HG03066 (cell line): ENCODE data around the gene PDE6A.
"Not testable (repeated sequence)": the region's sequence is repeated elsewhere in the genome, so short reads cannot be mapped to it uniquely, and the experiment has no call there.

Experiments
- ATAC-seq: cut with Tn5 transposase; IDR thresholded peaks from one replicate; pipeline ENCODE4 v1.9.1; 2021; ENCODE audit warnings: low read depth; ENCODE audit not compliant: unreplicated experiment

The PDE6A gene

DNA sequence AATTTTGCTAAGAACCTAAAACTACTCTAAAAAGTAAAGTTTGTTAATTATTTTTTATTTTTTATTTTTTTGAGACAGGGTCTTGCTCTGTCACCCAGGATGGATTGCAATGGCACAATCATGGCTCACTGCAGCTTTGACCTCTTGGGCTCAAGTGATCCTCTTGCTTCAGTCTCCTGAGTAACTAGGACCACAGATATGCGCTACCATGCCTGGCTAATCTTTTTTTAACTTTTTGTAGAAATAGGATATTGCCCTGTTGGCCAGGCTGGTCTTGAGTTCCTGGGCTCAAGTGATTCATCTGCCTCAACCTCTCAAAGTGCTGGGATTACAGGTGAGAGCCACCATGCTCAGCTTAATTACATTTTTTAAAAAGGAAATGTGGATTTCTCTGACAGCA lies 45.8 kb downstream of the PDE6A start:
- ATAC-seq, result no peak

DNA sequence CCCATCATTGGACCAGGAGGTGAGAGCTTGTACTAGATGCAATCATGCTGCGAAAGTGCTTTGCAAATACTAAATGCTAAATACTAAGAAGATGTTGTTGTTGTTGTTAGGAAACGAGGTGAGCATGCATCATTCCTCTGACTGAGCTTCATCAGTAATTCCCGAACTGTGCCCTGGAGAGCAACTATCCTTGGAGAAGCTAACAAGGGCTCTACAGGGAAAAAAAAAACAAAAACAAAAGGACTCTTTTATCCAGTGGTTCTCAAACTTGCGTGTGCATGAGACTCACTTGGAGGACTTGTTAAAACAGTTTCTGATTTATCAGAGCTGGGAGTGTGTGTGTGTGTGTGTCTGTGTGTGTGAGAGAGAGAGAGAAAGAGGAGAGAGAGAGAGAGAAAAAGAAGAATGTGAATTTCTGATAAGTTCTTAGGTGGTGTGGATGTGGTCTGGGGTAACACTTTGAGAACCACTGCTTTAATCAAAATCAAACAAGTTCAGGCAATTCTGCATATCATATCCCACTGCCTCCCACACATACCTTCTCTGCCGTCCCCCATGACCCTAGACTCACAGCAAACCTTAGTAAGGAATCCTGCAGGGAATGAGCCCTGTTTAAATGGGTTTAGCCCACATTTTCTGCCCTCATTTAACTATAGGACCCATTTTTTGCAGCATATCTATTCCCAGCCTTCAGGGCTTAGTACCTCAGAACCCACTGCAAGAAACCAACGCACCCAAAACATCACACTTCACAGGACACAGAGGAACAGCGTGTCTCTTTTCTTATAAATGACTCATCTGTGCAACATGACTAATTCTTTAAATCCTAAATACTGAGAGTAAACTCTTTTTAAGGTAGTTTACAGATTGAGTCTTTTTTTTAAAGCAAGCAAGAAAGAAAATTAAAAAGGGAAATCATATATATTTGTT lies 48.9 kb downstream of the PDE6A start:
- no peak for ATAC-seq

DNA sequence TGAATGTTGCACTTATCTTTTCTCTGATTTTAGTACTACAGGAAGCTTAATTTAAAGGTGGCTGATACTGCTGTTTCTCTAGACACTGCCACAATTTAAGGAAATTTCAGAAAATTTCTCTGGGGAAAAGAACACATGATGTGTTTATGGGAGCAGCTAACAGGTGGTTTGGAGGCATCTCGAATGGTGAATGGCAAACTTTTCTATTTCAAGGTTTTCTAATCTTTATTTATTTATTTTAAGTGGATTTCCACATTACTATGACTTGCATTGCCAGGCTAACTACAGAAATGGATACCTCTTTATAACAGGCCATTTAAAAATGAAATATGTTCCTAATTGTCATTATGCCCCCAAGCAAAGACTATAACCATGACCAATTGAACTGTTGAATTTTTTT lies 50.4 kb downstream of the PDE6A start:
- ATAC-seq, result no peak

DNA sequence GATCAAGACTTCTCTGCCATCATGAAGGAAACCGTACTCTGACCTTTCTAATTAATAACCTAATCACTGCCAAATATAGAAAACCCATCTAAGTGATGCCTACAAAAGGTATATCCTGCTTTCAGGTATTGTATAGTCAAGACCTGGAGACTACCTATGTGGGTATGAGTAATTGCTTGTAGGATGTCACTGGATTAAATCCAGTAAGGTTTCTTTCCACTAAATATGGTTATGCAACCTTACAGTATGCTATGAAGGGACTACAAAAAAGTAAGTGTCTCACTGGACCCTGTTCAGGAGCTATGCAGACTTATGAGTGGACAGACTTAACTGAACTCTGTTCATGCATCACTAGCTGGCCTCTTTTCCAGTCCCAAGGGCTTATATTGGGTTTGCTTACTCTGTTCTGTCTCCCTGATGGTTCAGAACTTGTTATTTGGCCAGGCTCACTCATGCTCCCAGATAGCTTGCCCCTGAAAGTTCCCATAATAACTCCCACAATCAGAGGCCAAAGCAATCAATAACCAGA lies 51.1 kb downstream of the PDE6A start:
- no peak for ATAC-seq

DNA sequence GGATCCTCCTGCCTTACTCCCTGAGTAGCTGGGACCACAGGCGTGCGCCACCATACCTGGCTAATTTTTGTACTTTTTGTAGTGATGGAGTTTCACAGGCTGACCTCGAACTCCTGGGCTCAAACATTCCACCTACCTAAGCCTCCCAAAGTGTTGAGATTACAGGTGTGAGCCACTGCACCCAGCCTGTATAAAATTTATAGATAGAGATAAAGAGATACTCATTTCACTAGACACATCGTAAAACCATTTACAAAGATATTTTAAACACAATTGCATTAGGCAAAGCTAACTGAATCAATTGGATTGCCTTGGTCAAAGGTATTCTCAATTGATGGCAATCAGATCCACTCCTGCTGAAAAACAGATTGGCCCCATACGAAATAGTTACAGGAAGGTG lies 52.0 kb downstream of the PDE6A start:
- no peak for ATAC-seq

DNA sequence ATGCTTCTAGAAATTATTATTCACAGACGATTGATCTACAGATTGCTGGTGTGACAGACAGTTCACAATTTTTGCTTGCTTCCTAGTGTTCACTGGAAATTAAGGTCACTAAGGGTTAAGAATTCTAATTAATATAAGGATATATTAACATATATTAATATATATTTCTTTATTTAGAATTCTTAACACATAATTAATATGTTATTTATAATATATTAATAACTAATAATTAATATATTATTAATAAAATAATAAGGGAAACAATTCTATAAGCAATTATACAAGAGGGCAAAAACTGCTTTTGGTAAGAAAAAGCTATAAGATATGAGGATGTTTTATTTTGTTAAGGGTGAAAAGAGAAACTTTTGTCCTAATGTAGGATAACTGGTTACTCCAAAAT lies 56.3 kb downstream of the PDE6A start:
- ATAC-seq, result no peak

DNA sequence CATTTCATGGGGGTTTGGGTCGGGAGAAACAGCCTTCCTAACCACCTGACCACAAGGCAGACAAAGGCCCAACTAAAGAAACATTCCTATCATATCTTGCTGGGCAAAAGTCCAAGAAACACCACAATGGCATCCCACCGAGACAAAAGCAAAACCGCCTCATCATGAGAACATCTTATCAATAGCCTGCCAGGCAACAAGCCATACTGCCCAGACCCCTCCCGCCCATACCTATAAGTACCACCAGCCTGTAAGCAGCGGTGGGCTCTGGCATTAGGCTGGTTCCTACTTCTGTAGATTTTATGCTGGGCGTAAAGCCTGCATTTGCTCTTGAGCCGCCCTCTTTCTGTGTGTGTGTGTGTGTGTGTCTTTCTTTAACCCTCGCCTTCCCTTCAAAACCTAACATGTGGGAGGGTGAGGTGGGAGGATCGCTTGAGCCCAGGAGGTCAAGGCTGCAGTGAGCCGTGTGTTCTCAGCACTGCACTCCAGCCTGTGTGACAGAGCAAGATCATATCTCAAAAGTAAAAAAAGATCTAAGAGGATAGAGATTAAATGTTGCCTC lies 56.9 kb downstream of the PDE6A start:
- ATAC-seq, result no peak

DNA sequence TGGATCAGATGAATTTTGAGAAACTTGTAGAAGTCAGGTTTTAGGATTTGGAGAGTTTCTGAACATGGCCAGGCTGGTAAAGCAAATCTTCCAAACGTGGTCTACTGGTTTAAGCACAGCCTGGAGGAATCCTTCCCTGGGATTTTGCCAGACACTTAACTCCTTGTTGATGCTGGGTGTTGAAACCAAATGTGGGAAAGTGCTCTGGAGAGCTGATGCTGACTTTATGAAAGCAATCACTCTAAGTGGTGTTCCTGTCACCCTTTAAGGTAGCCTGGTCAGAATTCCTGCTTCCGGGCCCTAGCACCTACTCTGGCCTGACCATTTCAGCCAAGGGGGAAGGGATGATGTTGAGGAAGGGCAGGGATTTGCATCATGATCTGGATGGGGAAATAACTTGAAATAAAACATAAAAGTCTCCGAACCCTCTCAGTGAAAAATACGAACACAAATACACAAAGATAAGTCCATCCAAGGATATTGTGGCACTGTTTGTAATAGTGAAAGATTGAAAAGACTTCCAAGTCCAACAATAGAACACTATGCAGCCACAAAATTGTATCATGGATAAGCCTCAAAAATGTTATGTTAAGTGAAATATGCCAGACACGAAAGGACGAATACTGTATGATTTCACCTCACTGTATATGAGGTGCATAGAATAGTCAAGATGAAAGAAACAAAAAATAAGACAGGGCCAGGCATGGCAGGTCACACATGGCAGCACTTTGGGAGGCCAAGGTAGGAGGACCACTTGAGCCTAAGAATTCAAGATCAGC lies 57.7 kb downstream of the PDE6A start:
- ATAC-seq, result no peak

DNA sequence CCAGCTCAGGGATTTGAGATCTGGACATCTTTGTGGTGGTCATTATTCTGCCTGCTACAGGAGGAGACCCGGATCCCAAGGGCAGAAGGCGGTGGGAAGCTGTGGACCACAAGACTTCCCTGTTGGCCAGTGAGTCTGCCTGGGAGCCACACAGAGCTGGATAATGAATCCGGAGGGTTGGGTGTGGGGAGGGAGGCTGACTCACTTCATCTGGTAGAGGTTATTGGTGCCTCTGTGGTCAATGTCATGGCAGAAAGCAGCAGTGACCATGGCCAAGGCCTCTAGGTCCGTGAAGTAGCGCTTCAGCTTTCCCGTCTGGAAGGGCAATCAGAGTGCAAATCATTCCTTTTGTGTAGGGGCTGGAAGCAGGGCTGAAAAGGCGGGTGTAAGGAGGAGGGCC lies 58.5 kb downstream of the PDE6A start:
- ATAC-seq, result no peak

DNA sequence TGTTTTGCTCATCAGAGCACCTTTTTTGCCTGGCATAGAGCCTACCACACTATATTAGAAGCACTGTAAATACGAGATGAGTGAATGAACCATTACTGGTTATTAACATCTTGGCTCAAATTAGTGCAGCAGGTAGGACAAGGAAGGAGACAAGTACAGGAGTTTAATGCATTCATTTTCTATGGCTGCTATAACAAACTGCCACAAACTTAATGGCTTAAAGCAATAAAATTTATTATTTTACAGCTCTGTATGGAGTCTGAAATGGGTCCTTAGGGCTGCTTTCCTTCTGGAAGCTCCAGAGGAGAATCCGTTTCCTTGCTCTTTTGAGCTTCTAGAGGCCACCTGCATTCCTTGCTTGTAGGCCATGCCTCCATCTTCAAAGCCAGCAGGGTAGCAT lies 59.1 kb downstream of the PDE6A start:
- ATAC-seq, result no peak

DNA sequence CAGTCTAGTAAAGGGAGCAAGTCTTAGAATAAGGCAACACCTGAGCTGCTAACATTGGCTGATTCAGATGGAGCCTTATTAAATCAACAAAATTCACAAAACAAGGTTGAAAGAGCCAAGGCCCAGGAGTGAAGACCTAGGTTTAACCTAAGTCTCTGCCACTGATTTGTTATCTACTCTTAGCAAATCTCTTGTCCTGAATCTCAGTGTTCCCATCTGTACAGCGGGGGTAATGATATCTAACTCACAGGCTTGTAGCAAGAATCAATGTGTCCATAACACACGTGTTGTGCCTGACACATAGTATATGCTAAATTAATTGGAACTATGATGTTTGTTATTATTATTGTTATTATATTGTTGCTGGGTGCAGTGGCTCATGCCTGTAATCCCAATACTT lies 61.0 kb downstream of the PDE6A start:
- ATAC-seq, result no peak

DNA sequence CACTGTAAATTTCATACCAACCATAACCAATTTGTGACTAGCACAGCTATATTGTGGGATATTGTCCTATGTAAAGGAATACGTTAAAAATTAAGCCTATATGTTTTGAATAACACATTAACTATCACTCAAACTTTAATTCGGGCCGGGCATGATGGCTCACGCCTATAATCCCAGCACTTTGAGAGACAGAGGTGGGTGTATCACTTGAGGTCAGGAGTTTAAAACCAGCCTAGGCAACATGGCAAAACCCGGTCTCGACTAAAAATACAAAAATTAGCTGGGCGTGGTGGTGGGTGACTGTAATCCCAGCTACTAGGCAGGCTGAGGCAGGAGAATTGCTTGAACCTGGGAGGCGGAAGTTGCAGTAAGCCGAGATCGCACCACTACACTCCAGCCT lies 62.0 kb downstream of the PDE6A start:
- ATAC-seq, result not testable (repeated sequence)

DNA sequence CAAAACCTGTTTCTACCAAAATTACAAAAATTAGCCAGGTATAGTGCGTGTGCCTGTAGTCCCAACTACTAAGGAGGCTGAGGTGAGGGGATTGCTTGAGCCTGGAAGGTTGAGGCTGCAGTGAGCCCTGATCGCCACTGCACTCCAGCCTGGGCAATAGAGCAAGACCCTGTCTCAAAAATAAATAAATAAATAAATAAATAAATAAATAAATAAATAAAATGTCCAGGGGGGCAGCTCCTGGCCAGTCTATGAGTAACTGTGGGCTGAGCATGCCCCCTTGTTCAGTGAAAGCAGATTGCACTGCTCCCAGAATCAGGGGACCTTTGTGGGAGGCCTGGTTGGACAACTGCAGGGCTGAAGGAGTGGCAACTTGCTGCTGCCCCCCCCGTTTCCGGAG lies 62.7 kb downstream of the PDE6A start:
- ATAC-seq, result no peak

DNA sequence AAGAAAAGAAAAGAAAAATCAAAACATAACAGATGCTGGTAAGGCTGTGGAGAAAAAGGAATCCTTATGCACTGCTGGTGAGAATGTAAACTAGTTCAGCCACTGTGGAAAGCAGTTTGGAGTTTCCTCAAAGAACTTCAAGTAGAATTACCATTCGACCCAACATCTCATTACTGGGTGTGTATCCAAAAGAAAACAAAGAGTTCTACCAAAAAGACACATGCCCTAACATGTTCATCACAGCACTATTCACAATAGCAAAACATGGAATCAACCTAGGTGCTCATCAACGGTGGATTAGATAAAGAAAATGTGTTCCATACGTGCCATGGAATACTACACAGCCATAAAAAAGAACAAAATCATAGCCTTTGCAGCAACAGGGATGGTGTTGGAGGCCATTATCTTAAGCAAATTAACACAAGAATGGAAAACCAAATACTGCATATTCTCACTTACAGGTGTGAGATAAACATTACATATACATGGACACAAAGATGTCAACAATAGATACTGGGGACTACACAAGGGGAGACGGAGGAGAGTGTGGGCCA lies 63.4 kb downstream of the PDE6A start:
- no peak for ATAC-seq

DNA sequence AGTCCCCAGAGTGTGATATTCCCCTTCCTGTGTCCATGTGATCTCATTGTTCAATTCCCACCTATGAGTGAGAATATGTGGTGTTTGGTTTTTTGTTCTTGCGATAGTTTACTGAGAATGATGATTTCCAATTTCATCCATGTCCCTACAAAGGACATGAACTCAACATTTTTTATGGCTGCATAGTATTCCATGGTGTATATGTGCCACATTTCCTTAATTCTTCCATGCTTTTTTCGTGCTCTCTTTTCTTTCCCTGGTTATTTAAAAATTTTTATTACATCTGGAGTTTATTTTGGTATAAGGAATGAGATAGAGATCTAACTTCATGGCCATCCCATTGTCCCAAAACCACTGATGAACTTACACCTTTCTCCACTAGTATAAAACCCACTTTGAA lies 65.0 kb downstream of the PDE6A start:
- not testable (repeated sequence) for ATAC-seq

DNA sequence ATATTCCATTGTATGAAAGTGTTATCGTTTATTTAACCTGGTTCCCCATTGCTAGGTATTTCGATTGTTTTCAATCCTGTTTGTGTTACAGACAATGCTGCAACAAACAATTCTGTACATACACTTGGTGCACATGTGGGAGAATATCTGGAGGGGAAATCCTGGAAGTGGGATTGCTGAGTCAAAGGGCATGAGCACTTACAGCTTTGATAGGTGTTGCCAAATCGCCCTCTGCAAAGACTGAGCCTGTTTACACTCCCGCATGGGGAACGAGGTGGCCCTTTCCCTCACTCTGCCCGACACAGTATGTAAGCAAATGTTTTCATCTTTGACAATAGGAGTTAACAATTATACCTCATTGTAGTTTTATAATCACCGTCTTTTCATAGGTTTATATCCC lies 66.2 kb downstream of the PDE6A start:
- no peak for ATAC-seq

DNA sequence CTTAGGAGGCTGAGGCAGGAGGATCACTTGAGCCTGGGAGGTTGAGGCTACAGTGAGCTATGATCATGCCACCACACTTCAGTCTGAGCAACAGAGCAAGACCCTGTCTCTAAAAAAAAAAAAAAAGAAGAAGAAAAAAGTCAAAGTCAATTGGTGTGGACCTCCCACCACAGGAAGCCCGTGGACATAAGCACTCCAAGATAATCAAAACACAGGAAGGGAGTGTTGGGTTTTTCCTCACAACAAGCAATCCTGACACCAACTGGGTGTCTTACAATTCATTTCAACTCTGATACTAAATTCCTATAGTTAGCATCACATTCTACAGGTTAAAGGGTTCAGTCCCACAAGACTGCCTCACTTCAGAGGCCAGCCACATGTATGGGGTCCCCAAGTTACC lies 70.7 kb downstream of the PDE6A start:
- no peak for ATAC-seq

DNA sequence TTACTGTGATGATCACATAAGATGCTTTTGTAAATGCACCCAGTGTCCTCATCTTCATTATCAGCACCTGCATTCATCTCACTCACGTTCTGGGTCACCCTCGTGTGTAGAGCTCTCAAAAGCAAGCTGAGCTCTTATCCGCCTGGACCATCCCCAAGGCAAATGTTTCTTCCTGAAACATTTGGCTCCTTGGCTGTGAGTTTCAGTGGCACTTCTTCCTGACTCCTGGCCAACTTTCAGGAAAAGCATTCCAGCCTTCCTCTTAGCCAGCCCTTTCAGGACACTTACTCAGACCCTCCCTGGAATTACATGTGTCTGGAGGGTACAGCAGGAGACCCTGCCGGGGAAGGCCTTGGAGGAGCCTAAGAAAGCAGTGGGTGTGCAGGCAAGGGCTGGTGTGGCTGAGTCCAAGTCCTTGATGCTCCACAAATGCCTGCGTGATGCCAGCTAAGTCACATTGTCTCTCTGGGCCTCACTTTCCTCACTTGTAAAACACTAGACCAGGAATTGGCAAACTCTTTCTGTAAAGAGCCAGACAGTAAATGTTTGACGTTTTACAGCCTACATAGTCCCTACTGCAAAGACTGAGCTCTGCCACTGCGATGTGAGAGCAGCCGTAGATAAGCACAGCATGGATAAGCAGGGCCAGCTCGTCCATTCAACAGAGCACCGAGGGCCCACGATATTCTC lies 72.1 kb downstream of the PDE6A start:
- ATAC-seq, result no peak

DNA sequence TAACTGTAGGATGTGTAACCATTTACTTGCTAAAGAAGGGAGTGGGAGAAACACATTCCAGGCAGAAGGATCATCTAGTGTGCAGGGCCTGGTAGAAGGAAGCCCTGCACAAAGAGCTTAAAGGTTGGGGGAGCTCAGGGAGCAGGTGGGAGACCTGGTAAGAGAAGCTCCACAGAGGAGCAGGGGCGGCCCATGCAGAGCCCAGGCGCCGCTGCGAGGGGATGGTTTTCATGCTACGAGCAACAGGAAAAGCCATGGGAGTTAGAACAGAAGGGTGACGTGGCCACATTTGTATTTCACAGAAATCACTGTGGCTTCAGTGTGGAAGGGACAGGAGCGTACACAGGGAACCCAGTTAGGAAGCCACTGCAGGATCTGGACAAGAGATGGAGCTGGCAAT lies 73.1 kb downstream of the PDE6A start:
- no peak for ATAC-seq

DNA sequence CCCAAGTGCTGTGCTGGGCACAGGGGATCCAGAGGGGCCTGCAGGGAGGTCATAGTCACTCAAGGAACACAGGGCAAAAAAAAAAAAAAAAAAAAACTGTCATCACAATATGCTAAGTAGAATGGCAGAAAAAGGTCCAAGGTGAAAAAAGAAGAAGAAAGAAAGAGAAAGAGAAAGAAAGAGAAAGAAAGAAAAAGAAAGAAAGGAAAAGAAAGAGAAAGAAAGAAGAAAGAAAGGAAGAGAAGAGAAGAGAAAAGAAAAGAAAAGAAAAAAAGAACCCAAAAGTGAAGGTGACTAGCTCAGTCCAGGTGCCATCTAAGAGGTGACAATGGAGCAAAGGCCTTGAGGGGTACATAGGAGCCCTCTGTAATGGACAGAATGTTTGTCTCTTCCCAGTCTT lies 73.9 kb downstream of the PDE6A start:
- no peak for ATAC-seq
